H1 (cell line): ENCODE measurements around the gene GBE1.

Experiments
- CREB1 ChIP-seq: IDR thresholded peaks from 2 replicates; pipeline ENCODE4 v1.6.1; 2012; ENCODE audit warnings: inconsistent platforms
- CTCF ChIP-seq, 3 experiments: IDR thresholded peaks; 1 replicate in 2 of 3; 2 replicates in 1 of 3; pipeline versions ENCODE4 v1.5.1 to v1.6.1; 2011; ENCODE audit warnings: low read length in 3 of 3, mild to moderate bottlenecking in 3 of 3, inconsistent platforms in 2 of 3, low read depth in 1 of 3, moderate library complexity in 1 of 3; ENCODE audit not compliant: insufficient read depth in 1 of 3; ENCODE audit errors: control extremely low read depth in 1 of 3

- TF ChIP-seq CTCF (IDR thresholded peaks at IDR 0.05; ENCODE audit: control extremely low read depth in 1 of 3, insufficient read depth in 1 of 3, low read depth in 1 of 3, low read length in 3 of 3) (no peak), CREB1 (no peak)
Observed at GRCh38 chr3:81445712-81446111, 315.7 kb downstream of the GBE1 start.
